ENCODE results near the gene FALEC. TPM values are rescaled to one million over a fixed set of nuclear protein-coding genes. Genes with fewer than 3 reads are reported as not detected.
A peak's percentile ranks its signal among the peaks of the same experiment; 100 is the strongest.

FALEC gene
- total and polyA plus RNA-seq, 9 of the 15 experiments (the other 6 are each of a cell fraction or from before 2014, with no cell fraction given) = 0.15 to 1.8 (median 0.53) TPM; not detected in 5

- Histone ChIP-seq H3K4me2 (ENCODE audit: insufficient read depth, low read length) (0 out of 2 replicates have a peak overlapping the region, but pooled peaks have one; percentile 15), H2AFZ (ENCODE audit: low read depth, low read length) (no peak overlapping the region), H3K9ac (ENCODE audit: insufficient read depth in 1 of 2, low read depth in 2 of 2, low read length in 2 of 2) (peak overlapping the region in 1 of 2 experiments; percentile 63; a peak in 1 of 4 replicates), H3K9me1 (ENCODE audit: control insufficient read depth, insufficient read depth, low read length) (no peaks in the 10 kb centered on the region), H3K79me2 (ENCODE audit: control insufficient read depth, insufficient read depth, low read length) (peaks cover 21% of the 10 kb centered on the region; the same call in 1 of the 3 replicates), H3K27me3 (ENCODE audit: control insufficient read depth in 2 of 2, insufficient read depth in 2 of 2, low read length in 2 of 2) (no peaks in the 10 kb centered on the region), H3K36me3 (ENCODE audit: control insufficient read depth, insufficient read depth, low read length) (peaks cover 34% of the 10 kb centered on the region; the same call in 2 of the 3 replicates), H4K20me1 (replicated peaks; ENCODE audit: control insufficient read depth, insufficient read depth, low read length) (no peaks in the 10 kb centered on the region), H3K9me3 (replicated peaks; ENCODE audit: control insufficient read depth, insufficient read depth, low read depth, low read length) (no peaks in the 10 kb centered on the region), H3K4me3 (no peak overlapping the region), H3K4me1 (replicated peaks in 1 of 2; ENCODE audit: control insufficient read depth in 2 of 2, insufficient read depth in 2 of 2, low read length in 2 of 2) (peaks cover 45 to 51% of the 10 kb centered on the region in 2 experiments), H3K27ac (ENCODE audit: extremely low read depth, low read depth, low read length) (peak overlapping the region; percentile 33; the same call in 1 of the 3 replicates)
- BruUV-seq (replicated peaks) = no TSS peak
- ATAC-seq = no peak
- POLR2A ChIA-PET = interaction anchor here (0.6 to 1.4 kb wide), 6 partner anchors 8 to 172 kb away, joined by 3 to 4 read pairs (median 3); partner anchors contain the start of genes MCL1 and TARS2
- CTCF ChIA-PET (ENCODE audit: low intra/inter-chr PET ratio) = no interaction called here
- 27% methylated on average over 7 of the region's 7 CpGs for WGBS (ENCODE audit: insufficient coverage, low coverage, missing lambda C conversion rate)
- FAIRE-seq = peak; percentile 87
- DNase-seq (ENCODE audit: extremely low read depth in 1 of 4, low spot score in 3 of 4) = peak; percentile 66 to 77 (median 74)
- intact Hi-C loops (cut with micrococcal nuclease) = no loop called here
- in situ Hi-C loops (cut with MboI) = no loop called here
- TF ChIP-seq, protein P1, sequence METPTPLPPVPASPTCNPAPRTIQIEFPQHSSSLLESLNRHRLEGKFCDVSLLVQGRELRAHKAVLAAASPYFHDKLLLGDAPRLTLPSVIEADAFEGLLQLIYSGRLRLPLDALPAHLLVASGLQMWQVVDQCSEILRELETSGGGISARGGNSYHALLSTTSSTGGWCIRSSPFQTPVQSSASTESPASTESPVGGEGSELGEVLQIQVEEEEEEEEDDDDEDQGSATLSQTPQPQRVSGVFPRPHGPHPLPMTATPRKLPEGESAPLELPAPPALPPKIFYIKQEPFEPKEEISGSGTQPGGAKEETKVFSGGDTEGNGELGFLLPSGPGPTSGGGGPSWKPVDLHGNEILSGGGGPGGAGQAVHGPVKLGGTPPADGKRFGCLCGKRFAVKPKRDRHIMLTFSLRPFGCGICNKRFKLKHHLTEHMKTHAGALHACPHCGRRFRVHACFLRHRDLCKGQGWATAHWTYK (CRISPR knock-in tag; IDR thresholded peaks at IDR 0.05) = no peak
- TF ChIP-seq MAZ (CRISPR knock-in tag; conservative IDR thresholded peaks at IDR 0.05 in 1 of 2, IDR thresholded peaks at IDR 0.05 in 1 of 2) (no peak), SRSF7 (optimal IDR thresholded peaks at IDR 0.05; ENCODE audit: low read depth, low read length) (no peak), JUND (IDR thresholded peaks at IDR 0.05; ENCODE audit: borderline replicate concordance, low read depth, low read length) (peak; percentile 87), JUND (tag; IDR thresholded peaks at IDR 0.05; ENCODE audit: borderline replicate concordance, low read depth, low read length) (no peak; the same call in 2 of the 3 replicates), MTA3 (IDR thresholded peaks at IDR 0.05; ENCODE audit: borderline replicate concordance) (no peak), TFE3 (CRISPR knock-in tag; IDR thresholded peaks at IDR 0.05) (no peak), ATF3 (IDR thresholded peaks at IDR 0.05) (peak; percentile 74), ATF3 (CRISPR knock-in tag; conservative IDR thresholded peaks at IDR 0.05) (no peak), CREB1 (IDR thresholded peaks at IDR 0.05) (no peak), CREB1 (CRISPR knock-in tag; IDR thresholded peaks at IDR 0.05) (no peak), NFE2L1 (tag; IDR thresholded peaks at IDR 0.05; ENCODE audit: borderline replicate concordance, low read depth) (no peak), TOE1 (IDR thresholded peaks at IDR 0.05; ENCODE audit: borderline replicate concordance) (no peak), TOE1 (CRISPR knock-in tag; IDR thresholded peaks at IDR 0.05; ENCODE audit: borderline replicate concordance, low read depth) (no peak), ZC3H4 (CRISPR knock-in tag; IDR thresholded peaks at IDR 0.05; ENCODE audit: borderline replicate concordance) (no peak), ZBTB17 (CRISPR knock-in tag; IDR thresholded peaks at IDR 0.05) (no peak), ZNF766 (CRISPR knock-in tag; conservative IDR thresholded peaks at IDR 0.05) (no peak)
- TF ChIP-seq, protein P2, sequence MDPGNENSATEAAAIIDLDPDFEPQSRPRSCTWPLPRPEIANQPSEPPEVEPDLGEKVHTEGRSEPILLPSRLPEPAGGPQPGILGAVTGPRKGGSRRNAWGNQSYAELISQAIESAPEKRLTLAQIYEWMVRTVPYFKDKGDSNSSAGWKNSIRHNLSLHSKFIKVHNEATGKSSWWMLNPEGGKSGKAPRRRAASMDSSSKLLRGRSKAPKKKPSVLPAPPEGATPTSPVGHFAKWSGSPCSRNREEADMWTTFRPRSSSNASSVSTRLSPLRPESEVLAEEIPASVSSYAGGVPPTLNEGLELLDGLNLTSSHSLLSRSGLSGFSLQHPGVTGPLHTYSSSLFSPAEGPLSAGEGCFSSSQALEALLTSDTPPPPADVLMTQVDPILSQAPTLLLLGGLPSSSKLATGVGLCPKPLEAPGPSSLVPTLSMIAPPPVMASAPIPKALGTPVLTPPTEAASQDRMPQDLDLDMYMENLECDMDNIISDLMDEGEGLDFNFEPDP (CRISPR knock-in tag; IDR thresholded peaks at IDR 0.05) = no peak
Measured at GRCh38 chr1:150513351-150513791, 2.2 kb upstream of the FALEC start.

Measured in K562 (cell line).